Tibial nerve (tissue), 3 donors: ENCODE results near the gene GSN.

Source experiments
- CTCF ChIP-seq, 5 experiments: fragments of 200-600 bp in 3 of 5; fragments of 450-650 bp in 2 of 5; sonication (generic) in 3 of 5; IDR thresholded peaks; one replicate each; pipeline ENCODE4 v1.5.1; 2016 to 2019; ENCODE audit warnings: antibody characterized with exemption in 5 of 5, mild to moderate bottlenecking in 3 of 5, moderate library complexity in 2 of 5
- POLR2A ChIP-seq, 2 donors: fragments of 450-650 bp; IDR thresholded peaks; one replicate each; pipeline ENCODE4 v1.6.1; 2017; ENCODE audit warnings: antibody characterized with exemption in 2 of 2, mild to moderate bottlenecking in 2 of 2, moderate library complexity in 2 of 2

GRCh38 chr9:121297389-121297788 is 29.4 kb downstream of the GSN start:
- TF ChIP-seq CTCF (IDR thresholded peaks at IDR 0.05) (no peak), POLR2A (IDR thresholded peaks at IDR 0.05) (no peak)
